Activated CD4-positive, alpha-beta memory T cell treated with anti-CD3 and anti-CD28 coated beads for 36 hours (primary cell): ENCODE measurements around the gene ALKBH6. TPM values are rescaled to one million over a fixed set of nuclear protein-coding genes. Genes with fewer than 3 reads are reported as not detected.
"Not testable (repeated sequence)": the region's sequence is repeated elsewhere in the genome, so short reads cannot be mapped to it uniquely, and the experiment has no call there.

Source experiments
- CTCF ChIA-PET: fragments of 350-600 bp; sonication (Branson Sonifier 250); formaldehyde crosslinking; loops from one replicate; lab custom pipeline; 2021; ENCODE audit warnings: antibody characterized with exemption, inconsistent platforms; lab: Charles Lee
- POLR2A ChIA-PET: fragments of 350-600 bp; sonication (Branson Sonifier 250); formaldehyde crosslinking; loops from one replicate; lab custom pipeline; 2021; ENCODE audit warnings: antibody characterized with exemption; lab: Charles Lee
- DNase-seq: peaks from one replicate; pipeline ENCODE4 v3.0.0-alpha.2; 2020
- H3K27ac Mint-ChIP-seq: one replicate; pipeline ENCODE4 v1.8.0; 2021; ENCODE audit warnings: mixed read lengths
- H3K27me3 Mint-ChIP-seq: one replicate; pipeline ENCODE4 v1.8.0; 2021; ENCODE audit warnings: mixed read lengths
- H3K36me3 Mint-ChIP-seq: one replicate; pipeline ENCODE4 v1.8.0; 2021; ENCODE audit warnings: mixed read lengths
- H3K4me1 Mint-ChIP-seq: one replicate; pipeline ENCODE4 v1.8.0; 2021; ENCODE audit warnings: low read depth, mixed read lengths
- H3K4me3 Mint-ChIP-seq: one replicate; pipeline ENCODE4 v1.8.0; 2021; ENCODE audit warnings: mild to moderate bottlenecking, mixed read lengths
- H3K9me3 Mint-ChIP-seq: one replicate; pipeline ENCODE4 v1.8.0; 2021; ENCODE audit warnings: mixed read lengths
- intact Hi-C: fragments of 100-400 bp; cut with micrococcal nuclease; formaldehyde crosslinking; loops from one replicate; pipeline ENCODE4 v1.15.1; 2023
- total RNA-seq, 2 experiments: library from RNA; stranded (reverse); gene quantifications; one replicate each; pipeline ENCODE4 v1.2.3, GENCODE V29; 2021

Gene ALKBH6
- total RNA-seq, 2 experiments from 2014 or later, result 40.9 to 44.7 TPM

GRCh38 chr19:35990156-35990555 lies 23.9 kb downstream of the ALKBH6 start:
- Mint-ChIP-seq H3K4me1 (peaks cover 9% of the 10 kb centered on the region), H3K36me3 (no peaks in the 10 kb centered on the region), H3K27ac (no peak overlapping the region), H3K27me3 (peaks cover 22% of the 10 kb centered on the region), H3K4me3 (no peak overlapping the region), H3K9me3 (peaks cover 5% of the 10 kb centered on the region)
- CTCF ChIA-PET, result no interaction called here
- intact Hi-C loops, result no loop called here
- DNase-seq, result no peak
- POLR2A ChIA-PET, result no interaction called here

DNA sequence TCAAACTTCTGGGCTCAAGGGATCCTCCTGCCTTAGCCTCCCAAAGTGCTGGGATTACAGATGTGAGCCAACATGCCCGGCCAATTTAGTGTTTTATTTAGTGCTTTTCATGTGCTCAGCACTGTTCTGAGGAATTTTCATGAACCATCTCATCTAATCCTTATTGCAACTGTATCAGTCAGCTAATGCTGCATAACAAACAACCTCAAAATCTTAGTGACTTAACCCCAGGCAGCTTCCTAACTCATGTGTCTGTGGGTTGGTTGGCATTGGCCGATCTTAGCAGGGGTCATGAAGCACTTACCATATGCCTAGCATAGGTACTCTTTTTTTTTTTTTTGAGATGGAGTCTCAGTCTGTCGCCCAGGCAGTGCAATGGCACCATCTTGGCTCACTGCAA lies 25.2 kb downstream of the ALKBH6 start:
- no peak overlapping the region for H3K4me3 Mint-ChIP-seq
- ChIA-PET POLR2A (no interaction called here), CTCF (no interaction called here)
- peaks cover 3% of the 10 kb centered on the region for H3K4me1 Mint-ChIP-seq
- peaks cover 5% of the 10 kb centered on the region for H3K9me3 Mint-ChIP-seq
- peaks cover 32% of the 10 kb centered on the region for H3K27me3 Mint-ChIP-seq
- no peak for DNase-seq
- H3K27ac Mint-ChIP-seq, result no peak overlapping the region
- intact Hi-C loops, result no loop called here
- no peaks in the 10 kb centered on the region for H3K36me3 Mint-ChIP-seq

- Mint-ChIP-seq H3K9me3 (peaks cover 5% of the 10 kb centered on the region), H3K4me3 (no peak overlapping the region), H3K27ac (no peak overlapping the region), H3K4me1 (peaks cover 3% of the 10 kb centered on the region), H3K36me3 (no peaks in the 10 kb centered on the region), H3K27me3 (peaks cover 40% of the 10 kb centered on the region)
- ChIA-PET CTCF (interaction anchor here (0.7 to 1.5 kb wide), 2 partner anchors 8 to 214 kb away, joined by 3 to 4 read pairs; no protein-coding TSS in a partner anchor), POLR2A (no interaction called here)
- DNase-seq, result no peak
- intact Hi-C loops, result no loop called here
Observed at GRCh38 chr19:35987571-35987896, 26.5 kb downstream of the ALKBH6 start.

DNA sequence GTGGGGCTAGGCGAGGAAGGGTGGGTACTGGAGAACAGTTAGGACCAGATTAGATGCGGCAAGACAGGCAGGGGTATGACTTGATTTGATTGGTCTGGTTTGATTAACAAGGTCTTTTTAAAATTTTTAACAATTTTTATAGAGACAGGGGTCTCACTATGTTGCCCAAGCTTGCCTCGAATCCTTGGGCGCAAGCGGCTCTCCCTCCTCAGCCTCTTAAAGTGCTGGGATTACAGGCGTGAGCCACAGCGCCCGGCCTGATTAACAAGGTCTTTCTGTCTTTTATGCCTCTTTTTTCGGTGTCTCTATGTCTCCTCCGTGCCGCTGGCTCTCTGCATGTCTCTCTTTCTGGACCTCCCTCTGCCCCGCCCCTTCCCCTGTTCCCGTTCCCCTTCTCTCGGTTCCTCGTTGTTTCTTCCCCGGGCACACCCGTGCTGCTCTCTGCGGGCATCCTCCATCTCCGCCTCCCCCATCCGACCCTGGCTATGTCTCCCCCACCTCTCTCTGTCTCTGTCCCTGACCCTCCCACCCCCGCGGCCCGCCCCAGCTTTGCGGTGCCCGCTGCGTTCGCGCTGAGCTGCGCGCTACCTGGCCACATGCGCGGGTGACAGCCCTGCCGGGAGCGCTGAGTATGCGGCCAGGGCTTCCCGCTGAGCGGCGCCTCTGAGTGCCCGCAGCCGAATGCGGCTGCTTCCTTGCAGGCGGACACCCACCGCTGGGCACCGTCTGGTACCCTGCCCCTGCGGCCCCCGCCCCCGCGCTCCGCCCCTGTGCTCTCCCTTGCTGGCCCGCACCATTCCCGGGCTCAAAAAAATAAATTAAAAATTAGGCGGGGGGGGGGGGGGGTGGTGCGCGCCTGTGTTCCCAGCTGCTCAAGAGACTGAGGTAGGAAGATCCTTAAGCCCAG lies 27.1 kb downstream of the ALKBH6 start:
- CTCF ChIA-PET, result interaction anchor here (0.6 to 1.5 kb wide), 2 partner anchors 9 to 209 kb away, joined by 3 to 4 read pairs; no protein-coding TSS in a partner anchor
- Mint-ChIP-seq H3K9me3 (peaks cover 5% of the 10 kb centered on the region), H3K27ac (no peak overlapping the region), H3K4me3 (peak overlapping the region; percentile 68), H3K27me3 (peaks cover 41% of the 10 kb centered on the region), H3K36me3 (no peaks in the 10 kb centered on the region), H3K4me1 (peaks cover 3% of the 10 kb centered on the region)
- intact Hi-C loops, result no loop called here
- POLR2A ChIA-PET, result no interaction called here
- DNase-seq, result peak; percentile 31

GRCh38 chr19:35986111-35986510 lies 27.9 kb downstream of the ALKBH6 start:
- Mint-ChIP-seq H3K27ac (no peak overlapping the region), H3K36me3 (no peaks in the 10 kb centered on the region), H3K4me1 (peaks cover 3% of the 10 kb centered on the region), H3K27me3 (peaks cover 41% of the 10 kb centered on the region), H3K9me3 (peaks cover 5% of the 10 kb centered on the region), H3K4me3 (no peak overlapping the region)
- POLR2A ChIA-PET, result no interaction called here
- intact Hi-C loops, result no loop called here
- no peak for DNase-seq
- CTCF ChIA-PET, result no interaction called here

- no peak overlapping the region for H3K27ac Mint-ChIP-seq
- H3K4me1 Mint-ChIP-seq, result peaks cover 3% of the 10 kb centered on the region
- intact Hi-C loops, result no loop called here
- POLR2A ChIA-PET, result no interaction called here
- H3K36me3 Mint-ChIP-seq, result no peaks in the 10 kb centered on the region
- DNase-seq, result no peak
- CTCF ChIA-PET, result no interaction called here
- no peaks in the 10 kb centered on the region for H3K9me3 Mint-ChIP-seq
- no peak overlapping the region for H3K4me3 Mint-ChIP-seq
- peaks cover 47% of the 10 kb centered on the region for H3K27me3 Mint-ChIP-seq
Observed at GRCh38 chr19:35983177-35983576, 30.8 kb downstream of the ALKBH6 start.

DNA sequence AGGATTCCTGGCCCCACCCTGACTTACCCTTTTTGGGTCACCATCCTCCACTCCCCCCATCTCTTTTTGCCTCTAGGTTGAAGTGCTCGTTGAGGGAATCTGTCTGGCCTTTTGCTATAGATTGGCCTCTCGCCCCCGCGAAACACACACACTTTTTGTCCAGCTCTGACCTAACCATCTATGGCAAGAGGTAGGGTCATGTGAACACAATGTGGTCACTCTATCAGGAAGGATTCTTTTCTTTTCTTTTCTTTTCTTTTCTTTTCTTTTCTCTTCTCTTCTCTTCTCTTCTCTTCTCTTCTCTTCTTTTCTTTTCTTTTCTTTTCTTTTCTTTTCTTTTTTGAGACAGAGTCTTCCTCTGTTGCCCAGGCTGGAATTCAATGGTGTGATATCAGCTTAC lies 33.0 kb downstream of the ALKBH6 start:
- H3K9me3 Mint-ChIP-seq, H3K36me3 Mint-ChIP-seq, H3K27ac Mint-ChIP-seq, CTCF ChIA-PET, H3K4me1 Mint-ChIP-seq, POLR2A ChIA-PET, H3K4me3 Mint-ChIP-seq, intact Hi-C loops, DNase-seq: not testable (repeated sequence)
- peaks cover 42% of the 10 kb centered on the region for H3K27me3 Mint-ChIP-seq

GRCh38 chr19:35978832-35979365 lies 35.1 kb downstream of the ALKBH6 start:
- CTCF ChIA-PET, result no interaction called here
- Mint-ChIP-seq H3K4me1 (no peaks in the 10 kb centered on the region), H3K4me3 (no peak overlapping the region), H3K36me3 (no peaks in the 10 kb centered on the region), H3K9me3 (no peaks in the 10 kb centered on the region), H3K27me3 (peaks cover 28% of the 10 kb centered on the region), H3K27ac (no peak overlapping the region)
- intact Hi-C loops, result no loop called here
- POLR2A ChIA-PET, result no interaction called here
- no peak for DNase-seq

- intact Hi-C loops, result no loop called here
- Mint-ChIP-seq H3K4me3 (no peak overlapping the region), H3K36me3 (no peaks in the 10 kb centered on the region), H3K9me3 (no peaks in the 10 kb centered on the region), H3K4me1 (no peaks in the 10 kb centered on the region), H3K27ac (no peak overlapping the region), H3K27me3 (peaks cover 25% of the 10 kb centered on the region)
- ChIA-PET POLR2A (no interaction called here), CTCF (no interaction called here)
- no peak for DNase-seq
Observed at GRCh38 chr19:35978271-35978670, 35.7 kb downstream of the ALKBH6 start.

- DNase-seq, result peak; percentile 49
- intact Hi-C loops, result no loop called here
- H3K27me3 Mint-ChIP-seq, result peaks cover 20% of the 10 kb centered on the region
- ChIA-PET CTCF (no interaction called here), POLR2A (no interaction called here)
- H3K4me1 Mint-ChIP-seq, result no peaks in the 10 kb centered on the region
- H3K9me3 Mint-ChIP-seq, result no peaks in the 10 kb centered on the region
- no peaks in the 10 kb centered on the region for H3K36me3 Mint-ChIP-seq
- no peak overlapping the region for H3K27ac Mint-ChIP-seq
- H3K4me3 Mint-ChIP-seq, result no peak overlapping the region
Observed at GRCh38 chr19:35977446-35978222, 36.4 kb downstream of the ALKBH6 start.

- POLR2A ChIA-PET, result no interaction called here
- H3K4me1 Mint-ChIP-seq, result no peaks in the 10 kb centered on the region
Observed at GRCh38 chr19:35975608-35976214, 38.3 kb downstream of the ALKBH6 start.

GRCh38 chr19:35973487-35973886 lies 40.5 kb downstream of the ALKBH6 start:
- DNase-seq, result no peak
- Mint-ChIP-seq H3K27me3 (peaks cover 6% of the 10 kb centered on the region), H3K36me3 (no peaks in the 10 kb centered on the region), H3K4me3 (no peak overlapping the region), H3K9me3 (no peaks in the 10 kb centered on the region), H3K27ac (no peak overlapping the region), H3K4me1 (peaks cover 5% of the 10 kb centered on the region)
- intact Hi-C loops, result no loop called here
- POLR2A ChIA-PET, result no interaction called here
- CTCF ChIA-PET, result no interaction called here

More at GRCh38 chr19:35975608-35976214, 38.3 kb downstream of the ALKBH6 start:
- no peak for DNase-seq
- Mint-ChIP-seq H3K27ac (no peak overlapping the region), H3K27me3 (peaks cover 15% of the 10 kb centered on the region), H3K9me3 (no peaks in the 10 kb centered on the region), H3K4me3 (no peak overlapping the region), H3K36me3 (no peaks in the 10 kb centered on the region)
- intact Hi-C loops, result no loop called here
- CTCF ChIA-PET, result no interaction called here
